Erythroblast (primary cell): ENCODE results near the gene PLB1.

ENCODE experiments used
- GATA1 ChIP-seq: IDR thresholded peaks from 2 replicates; pipeline ENCODE4 v1.6.1; 2011; ENCODE audit warnings: low read depth, mild to moderate bottlenecking, control low read depth, low read length, moderate library complexity
- POLR2A ChIP-seq: IDR thresholded peaks from 2 replicates; pipeline ENCODE4 v1.6.1; 2011; ENCODE audit warnings: mild to moderate bottlenecking, low read length

GRCh38 chr2:28621172-28622100 lies 125.6 kb downstream of the PLB1 start:
- no peak for TF ChIP-seq POLR2A
- no peak for TF ChIP-seq GATA1
